ENCODE results near the gene CLIP1.

DNA sequence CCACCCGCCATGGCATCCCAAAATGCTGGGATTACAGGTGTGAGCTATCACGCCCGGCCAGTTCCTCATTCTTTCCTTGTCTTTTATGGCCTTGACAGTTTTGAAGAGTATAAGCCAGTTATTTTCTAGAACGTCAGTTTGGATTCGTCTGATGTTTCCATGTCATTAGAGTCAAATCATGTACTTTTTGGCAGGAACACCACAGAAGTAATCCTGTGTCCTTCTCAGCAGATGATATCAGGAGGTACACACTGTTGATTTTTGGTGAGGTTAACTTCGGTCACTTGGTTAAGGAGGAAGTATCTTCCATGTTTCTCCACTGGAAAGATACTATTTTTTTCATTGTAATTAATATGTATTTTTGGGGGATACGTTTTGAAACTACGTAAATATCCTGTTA is 131.0 kb downstream of the CLIP1 start:
- TF ChIP-seq CTCF (IDR thresholded peaks at IDR 0.05) (no peak), POLR2A (IDR thresholded peaks at IDR 0.05) (no peak)

Data from uterus (tissue), 2 donors.